Measurements from ENCODE around the gene IL17RB.

IL17RB gene

DNA sequence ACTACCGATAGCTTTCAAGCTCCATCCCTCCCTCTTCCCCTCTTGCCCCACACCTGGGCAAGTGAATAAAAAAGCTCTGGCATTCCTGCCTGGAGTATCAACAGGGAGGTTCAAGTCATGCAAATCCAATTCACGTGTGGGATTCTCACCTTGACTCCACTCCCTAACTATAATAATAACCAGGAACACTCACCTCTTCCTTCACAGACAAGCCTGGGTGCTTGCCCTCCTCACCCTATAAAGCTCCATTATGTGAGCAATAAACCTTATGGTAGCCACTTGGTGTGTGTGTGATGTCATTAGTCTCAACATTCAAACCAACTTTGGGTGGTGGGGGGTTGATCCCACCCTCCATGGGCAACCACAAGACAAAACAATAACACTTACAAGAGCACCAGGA is 16.8 kb upstream of the IL17RB start:
- no peak for DNase-seq (ENCODE audit: low read depth)
- TF ChIP-seq, protein P1, sequence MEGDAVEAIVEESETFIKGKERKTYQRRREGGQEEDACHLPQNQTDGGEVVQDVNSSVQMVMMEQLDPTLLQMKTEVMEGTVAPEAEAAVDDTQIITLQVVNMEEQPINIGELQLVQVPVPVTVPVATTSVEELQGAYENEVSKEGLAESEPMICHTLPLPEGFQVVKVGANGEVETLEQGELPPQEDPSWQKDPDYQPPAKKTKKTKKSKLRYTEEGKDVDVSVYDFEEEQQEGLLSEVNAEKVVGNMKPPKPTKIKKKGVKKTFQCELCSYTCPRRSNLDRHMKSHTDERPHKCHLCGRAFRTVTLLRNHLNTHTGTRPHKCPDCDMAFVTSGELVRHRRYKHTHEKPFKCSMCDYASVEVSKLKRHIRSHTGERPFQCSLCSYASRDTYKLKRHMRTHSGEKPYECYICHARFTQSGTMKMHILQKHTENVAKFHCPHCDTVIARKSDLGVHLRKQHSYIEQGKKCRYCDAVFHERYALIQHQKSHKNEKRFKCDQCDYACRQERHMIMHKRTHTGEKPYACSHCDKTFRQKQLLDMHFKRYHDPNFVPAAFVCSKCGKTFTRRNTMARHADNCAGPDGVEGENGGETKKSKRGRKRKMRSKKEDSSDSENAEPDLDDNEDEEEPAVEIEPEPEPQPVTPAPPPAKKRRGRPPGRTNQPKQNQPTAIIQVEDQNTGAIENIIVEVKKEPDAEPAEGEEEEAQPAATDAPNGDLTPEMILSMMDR (conservative IDR thresholded peaks at IDR 0.05; ENCODE audit: low read depth, low read length) = no peak
- no peak overlapping the region for H3K4me3 ChIP-seq (ENCODE audit: low read length)

DNA sequence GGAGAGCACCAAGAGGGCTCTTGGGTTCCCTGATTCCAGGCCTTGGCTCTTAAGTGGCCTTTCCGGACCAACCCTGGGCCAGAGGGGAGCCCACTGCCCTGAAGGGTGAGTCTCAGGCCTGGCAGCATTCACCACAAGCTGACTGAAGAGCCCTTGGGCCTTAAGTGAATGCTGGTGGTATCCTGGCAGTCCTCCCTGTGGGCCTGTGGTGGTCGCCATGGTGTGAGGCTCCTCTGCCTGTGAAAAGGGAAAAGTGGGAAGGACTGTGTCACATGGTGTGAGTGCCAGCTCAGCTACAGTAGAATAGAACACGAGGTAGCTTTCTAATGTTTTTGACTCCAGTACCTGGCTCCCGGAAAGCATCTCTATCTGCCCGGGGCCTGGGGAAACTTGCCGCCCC is 15.4 kb upstream of the IL17RB start:
- no peak for DNase-seq (ENCODE audit: low read depth)
- TF ChIP-seq, protein P1 (conservative IDR thresholded peaks at IDR 0.05; ENCODE audit: low read depth, low read length) = no peak
- no peak overlapping the region for H3K4me3 ChIP-seq (ENCODE audit: low read length)

DNA sequence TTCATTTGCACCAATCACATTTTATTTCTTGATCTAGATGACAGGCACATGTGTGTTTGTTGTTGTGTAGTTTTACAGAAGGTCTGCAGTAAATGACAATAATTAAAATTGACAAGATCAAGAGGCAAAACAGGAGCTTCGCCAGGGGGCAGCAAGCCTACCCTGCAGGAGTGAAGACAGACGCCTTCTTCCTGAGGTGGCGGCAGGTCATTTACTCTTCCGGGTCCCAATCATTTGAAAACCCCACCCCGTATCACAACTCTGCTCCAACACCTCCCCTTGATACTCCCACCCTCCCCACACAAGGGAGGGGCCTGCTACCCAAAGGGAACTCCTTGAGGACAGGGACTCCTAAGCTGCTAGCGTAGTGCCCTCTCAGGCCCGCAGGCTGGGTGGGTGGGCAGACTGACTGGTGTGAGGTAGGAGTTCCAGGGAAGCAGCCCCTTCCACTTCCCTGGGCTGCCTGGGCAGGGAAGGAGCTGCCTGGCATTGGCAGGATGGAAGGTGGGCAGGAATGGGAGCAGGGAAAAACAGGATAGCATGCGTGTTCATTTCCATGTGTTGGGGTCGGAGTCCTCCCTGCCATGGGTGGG is 13.2 kb upstream of the IL17RB start:
- no peak for DNase-seq (ENCODE audit: low read depth)

DNA sequence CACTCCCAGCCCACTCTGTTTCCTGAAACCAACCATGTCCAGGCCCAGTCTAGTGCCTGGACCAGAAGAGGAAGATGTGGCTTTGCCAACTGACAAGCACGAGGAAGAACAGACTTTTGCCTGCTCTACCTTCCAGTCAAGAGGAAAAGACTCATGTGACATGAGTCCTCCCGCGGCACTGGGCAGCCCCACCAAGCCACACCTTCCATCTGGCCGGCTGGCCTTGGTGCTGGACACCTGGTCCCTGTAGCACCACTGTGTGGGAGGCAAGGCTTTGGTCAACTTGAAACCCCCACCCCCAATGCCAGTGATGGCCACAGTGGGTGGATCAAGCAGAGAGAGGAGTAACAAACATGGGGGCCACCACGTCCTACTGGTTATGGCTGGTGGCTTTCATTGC is 12.7 kb upstream of the IL17RB start:
- DNase-seq (ENCODE audit: low read depth) = no peak
- TF ChIP-seq, protein P1 (conservative IDR thresholded peaks at IDR 0.05; ENCODE audit: low read depth, low read length) = no peak
- H3K4me3 ChIP-seq (ENCODE audit: low read length) = no peak overlapping the region

More for the DNA sequence above, 13.2 kb upstream of the IL17RB start:
- H3K4me3 ChIP-seq (ENCODE audit: low read length) = no peak overlapping the region
- TF ChIP-seq, protein P1 (conservative IDR thresholded peaks at IDR 0.05; ENCODE audit: low read depth, low read length) = no peak

DNA sequence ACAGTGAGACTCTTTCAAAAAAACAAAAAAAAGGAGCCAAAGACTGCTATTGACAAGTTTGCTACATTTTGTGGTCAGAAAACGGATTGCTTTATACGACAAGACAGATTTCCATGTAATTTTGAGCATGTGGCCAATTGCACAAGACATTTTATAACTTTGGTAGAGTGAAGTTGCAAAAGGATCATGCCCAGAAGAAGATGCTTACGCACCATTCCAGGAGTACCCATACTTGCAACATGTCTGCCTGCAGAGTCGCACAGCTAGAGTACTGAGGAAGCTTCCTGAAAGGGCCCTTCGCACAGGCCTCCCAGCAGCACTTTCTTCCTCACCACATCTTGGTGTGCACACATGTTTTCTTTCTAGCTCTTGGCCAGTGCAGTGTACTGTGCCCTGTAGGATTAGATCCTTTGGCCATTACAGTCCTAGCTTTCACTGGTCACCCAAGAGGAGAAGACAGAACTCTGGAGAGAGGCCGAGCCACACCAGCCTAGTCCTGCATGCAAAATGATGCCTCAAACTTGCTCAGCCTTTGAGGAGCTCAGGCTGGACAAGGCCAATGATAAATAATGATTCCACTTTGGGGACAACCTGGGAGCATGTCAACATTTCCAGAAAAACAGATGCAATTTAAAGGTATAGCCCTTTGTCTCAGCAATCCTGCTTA is 11.8 kb upstream of the IL17RB start:
- H3K4me3 ChIP-seq (ENCODE audit: low read length) = no peak overlapping the region
- no peak for DNase-seq (ENCODE audit: low read depth)
- TF ChIP-seq, protein P1 (conservative IDR thresholded peaks at IDR 0.05; ENCODE audit: low read depth, low read length) = no peak

DNA sequence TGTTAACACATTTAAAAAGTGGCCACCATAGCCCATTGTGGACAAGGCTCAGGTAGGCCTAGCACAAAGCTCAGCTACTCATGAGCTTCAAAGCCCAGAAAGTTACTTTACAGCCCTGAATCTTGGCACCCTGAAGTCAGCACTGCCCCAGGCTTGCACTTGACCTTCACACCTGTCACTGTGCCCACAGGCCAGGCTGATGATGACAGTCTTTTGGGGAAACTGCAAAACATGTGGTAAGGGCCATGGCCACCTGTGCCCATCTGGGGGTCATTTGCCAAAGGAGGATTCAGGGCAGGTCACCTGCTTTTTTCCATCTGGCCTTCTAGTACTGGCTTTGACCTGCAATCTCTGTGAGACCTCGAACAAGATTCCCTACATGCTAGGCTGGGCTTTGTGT is 11.1 kb upstream of the IL17RB start:
- TF ChIP-seq, protein P1 (conservative IDR thresholded peaks at IDR 0.05; ENCODE audit: low read depth, low read length) = no peak
- no peak overlapping the region for H3K4me3 ChIP-seq (ENCODE audit: low read length)
- no peak for DNase-seq (ENCODE audit: low read depth)

Data from retinal pigment epithelial cell (primary cell).